Heart right ventricle (tissue), 16 donors: ENCODE measurements around the gene MARF1. TPM values are rescaled to one million over a fixed set of nuclear protein-coding genes. Genes with fewer than 3 reads are reported as not detected.
"Not testable (repeated sequence)": the region's sequence is repeated elsewhere in the genome, so short reads cannot be mapped to it uniquely, and the experiment has no call there.

ENCODE experiments used
- ATAC-seq, 8 donors: fragments of 200-7000 bp; cut with Tn5 transposase; one replicate each; pipeline ENCODE4 v1.9.1; 2020; ENCODE audit warnings: mild to moderate bottlenecking in 8 of 8, moderate library complexity in 8 of 8, moderate number of reproducible peaks in 1 of 8
- DNase-seq, 2 donors: peaks; one replicate each; pipeline ENCODE4 v3.0.0-alpha.2; 2020
- H3K27ac ChIP-seq, 10 donors: fragments of 200-600 bp; sonication (generic) in 2 of 10; one replicate each; pipeline versions ENCODE4 v1.5.0 to v1.8.0; 2020 to 2022; ENCODE audit warnings: mild to moderate bottlenecking in 3 of 10
- H3K27me3 ChIP-seq, 7 donors: fragments of 200-600 bp; one replicate each; pipeline ENCODE4 v1.8.0; 2021 to 2022; ENCODE audit warnings: mild to moderate bottlenecking in 2 of 7
- H3K36me3 ChIP-seq, 9 donors: fragments of 200-600 bp; sonication (generic) in 1 of 9; one replicate each; pipeline versions ENCODE4 v1.5.0 to v1.8.0; 2020 to 2022; ENCODE audit warnings: mild to moderate bottlenecking in 2 of 9
- H3K4me1 ChIP-seq, 9 donors: fragments of 200-600 bp; sonication (generic) in 1 of 9; one replicate each; pipeline versions ENCODE4 v1.5.0 to v1.8.0; 2020 to 2022; ENCODE audit warnings: mild to moderate bottlenecking in 4 of 9
- H3K4me3 ChIP-seq, 10 donors: fragments of 200-600 bp; sonication (generic) in 2 of 10; one replicate each; pipeline versions ENCODE4 v1.5.0 to v1.8.0; 2020 to 2022; ENCODE audit warnings: mild to moderate bottlenecking in 7 of 10, moderate library complexity in 2 of 10
- H3K9me3 ChIP-seq, 11 donors: fragments of 200-600 bp in 10 of 11; sonication (generic) in 2 of 11; one replicate each; pipeline versions ENCODE4 v1.5.0 to v1.8.0; 2013 to 2022; ENCODE audit warnings: mild to moderate bottlenecking in 2 of 11, control low read depth in 1 of 11, moderate library complexity in 1 of 11
- CTCF ChIP-seq, 9 donors: fragments of 200-600 bp; sonication (generic) in 2 of 9; IDR thresholded peaks; one replicate each; pipeline versions ENCODE4 v1.5.0 to v1.8.0; 2021 to 2022; ENCODE audit warnings: antibody characterized with exemption in 9 of 9, mild to moderate bottlenecking in 5 of 9, moderate library complexity in 1 of 9
- WGBS, 2 donors: extraction: QIAGEN DNeasy Blood & Tissue Kit; methylation state at CpG; one replicate each; pipeline ENCODE4 v1.1.7; 2013; ENCODE audit warnings: inconsistent platforms in 1 of 2; 5-methylcytosine and 5-hydroxymethylcytosine counted together
- intact Hi-C, 10 donors: fragments of 100-400 bp; cut with DNase I; formaldehyde crosslinking; loops; one replicate each; pipeline versions ENCODE4 v1.11.1 to v1.14.2; 2022
- polyA plus RNA-seq, 2 donors: library from polyadenylated mRNA; stranded (reverse); fragments of 200-250 nt; gene quantifications; one replicate each; pipeline ENCODE4 v1.2.3, GENCODE V29; 2013
- total RNA-seq, 10 donors: library from RNA; stranded (reverse); fragmentation: NEBNext Ultra II Directional in 3 of 10; extraction: Animal tissue kit (Norgen Biotek cat#: 25700) in 3 of 10; gene quantifications; one replicate each; pipeline versions ENCODE4 v1.2.1 to v1.2.4, GENCODE V29; 2021 to 2023
- donor health status: Arrhythmogenic right ventricular cardiomyopathy.
- donor health status: ischemic (EF 13 %, LVEDD 7.1; RV severe dilation, severe dysfunction).
- donor health status: healthy with polysubstance abuse.
- donor health status: DM: no; HTN: yes; CAD: no.
- donor health status: DM: no; HTN: no; CAD: no.
- donor health status: ischemic (EF 25% LVEDD 6.9; RV normal size, moderate dysfunction).
- donor health status: ischemic (EF 25% LVEDD 5.7; RV mildly dilated, moderate dysfunction).
- donor health status: healthy.
- donor health status: DM: yes; HTN: yes; CAD: no.
- donor health status: Ischemic cardiomyopathy.
- donor health status: ischemic (EF 35%, LVEDD 5.7; RV mildly dilated, moderate dysfunction).
- donor health status: nonischemic (EF 11% LVEDD 7.7; RV severe dilation, severe dysfunction).
- donor health status: DM: yes; HTN: yes; CAD: no.
- donor health status: PGD.
- donor health status: ischemic (EF 29% LVEDD 5.4; RV normal size, mild dysfunction).
- donor health status: nonischemic (EF 23%, LVEDD 6.1; RV moderate dilation, normal function).

MARF1 gene
- total and polyA plus RNA-seq, 12 donors, result 9.6 to 59.1 (median 42.7) TPM

DNA sequence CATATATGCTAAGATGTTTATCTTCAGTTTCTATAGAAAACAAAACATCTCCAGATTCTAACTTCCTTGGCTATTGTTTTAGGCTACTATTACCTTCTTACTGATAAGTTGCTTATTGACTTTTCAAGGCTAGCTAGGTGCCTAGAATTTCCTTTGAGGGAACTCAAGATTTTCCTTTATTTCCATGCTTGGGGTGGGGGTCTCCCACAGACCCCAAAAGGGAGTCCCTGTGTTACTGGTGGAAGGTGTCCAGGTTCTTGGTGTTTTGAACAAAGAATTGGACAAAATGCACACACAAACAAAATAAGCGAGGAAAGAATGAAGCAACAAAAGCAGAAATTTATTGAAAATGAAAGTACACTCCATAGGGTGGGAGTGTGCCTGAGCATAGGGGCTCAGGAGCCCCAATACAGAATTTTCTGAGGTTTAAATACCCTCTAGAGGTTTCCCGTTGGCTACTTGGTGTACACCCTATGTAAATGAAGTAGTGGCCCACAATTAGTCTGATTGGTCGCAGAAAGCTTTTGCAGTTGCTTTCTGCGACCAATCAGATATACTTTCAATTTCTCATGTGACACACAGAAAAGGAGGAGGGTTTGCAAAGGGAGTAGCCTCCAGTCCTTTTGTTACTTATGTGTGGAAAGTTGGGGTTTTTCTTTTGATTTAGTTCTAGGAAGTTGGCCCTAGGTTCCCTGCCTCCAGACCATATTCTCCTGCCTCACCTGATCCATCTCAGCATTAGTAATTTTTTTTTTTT lies 67.5 kb downstream of the MARF1 start:
- ATAC-seq, result no peak
- no peak for TF ChIP-seq CTCF (IDR thresholded peaks at IDR 0.05)
- Histone ChIP-seq H3K27me3 (no peaks in the 10 kb centered on the region), H3K27ac (peak overlapping the region in 1 of 10 donors; percentile 9), H3K4me1 (peaks cover 0 to 27% (median 0%) of the 10 kb centered on the region in 9 donors), H3K36me3 (no peaks in the 10 kb centered on the region), H3K9me3 (peaks cover 0 to 3% (median 0%) of the 10 kb centered on the region in 11 donors), H3K4me3 (no peak overlapping the region)
- 95 to 96% methylated on average over 4 of the region's 4 CpGs for WGBS, 2 donors
- DNase-seq, result no peak
- intact Hi-C loops, result no loop called here

GRCh38 chr16:15574614-15574948 lies 68.4 kb downstream of the MARF1 start:
- Histone ChIP-seq H3K4me3 (no peak overlapping the region), H3K9me3 (peaks cover 0 to 3% (median 0%) of the 10 kb centered on the region in 11 donors), H3K4me1 (peaks cover 0 to 27% (median 0%) of the 10 kb centered on the region in 9 donors), H3K27me3 (no peaks in the 10 kb centered on the region), H3K36me3 (peaks cover 0 to 2% (median 0%) of the 10 kb centered on the region in 9 donors), H3K27ac (no peak overlapping the region)
- no peak for TF ChIP-seq CTCF (IDR thresholded peaks at IDR 0.05)
- ATAC-seq (no peak), DNase-seq (no peak)
- 98% methylated on average over 10 of the region's 10 CpGs for WGBS, 2 donors
- intact Hi-C loops, result no loop called here

DNA sequence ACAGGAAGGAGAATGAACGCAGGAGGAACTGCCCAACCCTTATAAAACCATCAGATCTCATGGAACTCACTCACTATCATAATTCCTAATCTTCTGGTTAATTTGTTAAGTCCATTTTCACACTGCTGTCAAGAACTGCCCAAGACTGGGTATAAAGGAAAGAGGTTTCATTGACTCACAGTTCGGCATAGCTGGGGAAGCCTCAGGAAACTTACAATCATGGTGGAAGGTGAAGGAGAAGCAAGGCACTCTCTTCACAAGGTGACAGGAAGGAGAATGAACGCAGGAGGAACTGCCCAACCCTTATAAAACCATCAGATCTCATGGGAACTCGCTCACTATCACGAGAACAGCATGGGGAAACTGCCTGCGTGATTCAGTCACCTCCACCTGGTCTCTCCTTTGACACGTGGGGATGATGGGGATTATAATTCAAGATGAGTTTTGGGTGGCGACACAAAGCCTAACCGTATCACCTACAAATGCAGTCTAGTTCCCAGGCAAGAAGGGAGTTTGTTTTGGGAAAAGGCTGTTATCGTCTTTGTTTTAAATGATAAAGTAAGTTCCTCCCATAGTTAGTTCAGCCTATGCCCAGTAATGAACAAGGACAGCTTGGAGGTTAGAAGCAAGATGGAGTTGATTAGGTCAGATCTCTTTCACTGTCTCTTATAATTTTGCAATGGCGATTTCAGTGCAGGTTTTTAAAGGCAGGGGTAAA lies 68.9 kb downstream of the MARF1 start:
- intact Hi-C loops, H3K9me3 ChIP-seq: not testable (repeated sequence)

GRCh38 chr16:15573274-15573895 lies 69.6 kb downstream of the MARF1 start:
- no peaks in the 10 kb centered on the region for H3K27me3 ChIP-seq
- peaks cover 0 to 3% (median 0%) of the 10 kb centered on the region in 11 donors for H3K9me3 ChIP-seq
- no peak overlapping the region for H3K27ac ChIP-seq
- peaks cover 0 to 14% (median 0%) of the 10 kb centered on the region in 9 donors for H3K36me3 ChIP-seq
- H3K4me1 ChIP-seq, result peaks cover 0 to 27% (median 0%) of the 10 kb centered on the region in 9 donors
- intact Hi-C loops, result no loop called here
- TF ChIP-seq CTCF (IDR thresholded peaks at IDR 0.05), result no peak
- DNase-seq (no peak), ATAC-seq (no peak)
- H3K4me3 ChIP-seq, result no peak overlapping the region
- WGBS, 2 donors, result 89 to 92% methylated on average over 7 of the region's 7 CpGs

More for the DNA sequence above, 68.9 kb downstream of the MARF1 start:
- not testable (repeated sequence) for H3K27me3 ChIP-seq, H3K27ac ChIP-seq, H3K4me3 ChIP-seq, H3K36me3 ChIP-seq, ATAC-seq, DNase-seq
- 93 to 94% methylated on average over 11 of the region's 11 CpGs for WGBS, 2 donors
- peaks cover 0 to 27% (median 0%) of the 10 kb centered on the region in 9 donors for H3K4me1 ChIP-seq
